Activated T-cell treated with anti-CD3 and anti-CD28 coated beads, Interleukin-2, amount 50 U/mL, for 48 hours (primary cell): Measurements from ENCODE around the gene BRD7.

ENCODE experiments used
- DNase-seq, 2 experiments: peaks; one replicate each; pipeline ENCODE4 v3.0.0-alpha.2; 2020

The BRD7 gene

GRCh38 chr16:50271148-50272041 lies 97.4 kb downstream of the BRD7 start:
- no peak for DNase-seq

GRCh38 chr16:50270510-50271147 lies 98.2 kb downstream of the BRD7 start:
- no peak for DNase-seq

GRCh38 chr16:50269769-50270509 lies 98.8 kb downstream of the BRD7 start:
- DNase-seq: no peak

- no peak for DNase-seq
Measured at GRCh38 chr16:50269061-50269705, 99.6 kb downstream of the BRD7 start.

DNA sequence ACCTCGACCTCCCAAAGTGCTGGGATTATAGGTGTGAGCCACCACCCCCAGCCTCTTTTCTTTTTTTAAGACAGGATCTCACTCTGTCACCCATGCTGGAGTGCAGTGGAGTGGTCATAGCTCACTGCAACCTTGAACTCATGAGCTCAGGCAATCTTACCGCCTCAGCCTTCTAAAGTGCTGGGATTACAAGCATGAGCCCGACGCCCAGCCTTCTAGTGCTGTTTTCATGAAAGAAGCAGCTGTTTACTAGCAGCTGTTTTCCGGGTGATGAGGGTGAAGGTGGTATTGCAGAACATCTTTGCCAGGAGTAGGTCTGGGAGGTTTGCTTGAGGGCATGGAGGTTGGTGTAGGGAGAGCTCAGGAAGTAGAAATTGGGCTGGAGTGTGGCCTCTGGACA lies 100.4 kb downstream of the BRD7 start:
- DNase-seq: no peak

DNA sequence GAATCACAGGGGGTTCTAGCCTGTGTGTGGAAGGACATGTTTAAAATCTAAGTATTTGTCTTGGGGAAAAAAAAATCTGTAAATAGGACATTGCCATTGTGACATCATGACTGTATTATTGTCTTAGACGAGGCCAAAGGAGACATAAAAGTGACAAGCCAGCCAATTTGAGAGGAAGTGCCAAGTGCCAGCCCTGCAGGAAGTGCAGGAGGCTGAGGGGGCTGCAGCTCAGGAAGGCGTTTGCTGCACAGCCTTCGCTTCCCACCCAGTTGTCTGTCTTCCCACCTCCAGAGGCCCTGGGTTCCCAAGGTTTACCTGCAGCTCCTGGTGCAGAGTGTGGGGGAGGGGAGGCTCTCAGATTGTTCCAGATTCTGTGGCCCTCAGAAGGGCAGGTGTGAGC lies 101.1 kb downstream of the BRD7 start:
- peak in 1 of 2 experiments; percentile 43 for DNase-seq

- peak; percentile 54 to 59 for DNase-seq
Measured at GRCh38 chr16:50267151-50267631, 101.6 kb downstream of the BRD7 start.

DNA sequence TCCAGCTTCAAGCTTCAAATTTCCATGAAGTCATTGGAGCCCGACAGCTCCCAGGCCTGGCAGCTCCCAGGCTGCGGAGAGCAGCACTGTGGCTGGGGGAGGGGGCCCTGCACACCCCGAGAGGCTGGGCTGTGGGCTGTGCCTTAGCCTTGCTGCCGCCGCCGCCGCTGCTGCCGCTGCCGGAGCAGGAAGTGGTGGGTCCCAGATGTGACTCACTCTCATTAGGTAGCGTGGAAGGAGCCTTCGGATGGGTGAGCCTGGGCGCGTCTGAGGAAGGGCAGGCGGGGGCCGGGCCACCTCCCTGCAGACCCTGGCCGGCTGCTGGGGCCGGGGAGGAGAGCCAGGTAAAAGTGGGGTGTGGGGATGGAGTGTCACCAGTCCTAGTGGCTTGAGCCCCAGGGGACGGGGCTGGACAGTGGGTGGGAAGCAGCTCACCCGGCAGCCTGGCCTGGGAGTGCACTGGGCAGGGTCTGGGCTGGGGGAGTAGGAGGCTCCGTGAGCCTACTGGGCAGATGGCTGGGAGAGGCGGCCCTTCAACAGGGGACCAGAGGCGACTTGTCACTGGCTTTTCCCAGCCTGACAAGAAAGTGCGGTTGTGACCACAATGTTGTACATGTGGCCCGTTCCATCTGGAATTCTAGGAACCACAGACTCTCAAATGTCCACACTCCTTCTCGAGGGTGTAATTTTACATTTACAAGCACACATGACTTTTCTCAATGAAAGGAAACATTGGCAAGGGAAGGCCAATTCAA lies 102.3 kb downstream of the BRD7 start, which contains the start of gene ADCY7:
ADCY7 (plus strand) TSS at position 215 of the 755 bp plus-strand sequence. CDS start 21,629 bp downstream, outside the sequence.
- peak; percentile 86 to 89 for DNase-seq
